Stimulated activated CD4-positive, alpha-beta T cell treated with anti-CD3 and anti-CD28 coated beads, Interleukin-1b, Interleukin-23, amount 100 ng/mL, for 48 hours (primary cell): ENCODE data around the gene ANKRD1.

Source experiments
- DNase-seq: peaks from one replicate; pipeline ENCODE4 v3.0.0-alpha.2; 2020

Gene ANKRD1

DNA sequence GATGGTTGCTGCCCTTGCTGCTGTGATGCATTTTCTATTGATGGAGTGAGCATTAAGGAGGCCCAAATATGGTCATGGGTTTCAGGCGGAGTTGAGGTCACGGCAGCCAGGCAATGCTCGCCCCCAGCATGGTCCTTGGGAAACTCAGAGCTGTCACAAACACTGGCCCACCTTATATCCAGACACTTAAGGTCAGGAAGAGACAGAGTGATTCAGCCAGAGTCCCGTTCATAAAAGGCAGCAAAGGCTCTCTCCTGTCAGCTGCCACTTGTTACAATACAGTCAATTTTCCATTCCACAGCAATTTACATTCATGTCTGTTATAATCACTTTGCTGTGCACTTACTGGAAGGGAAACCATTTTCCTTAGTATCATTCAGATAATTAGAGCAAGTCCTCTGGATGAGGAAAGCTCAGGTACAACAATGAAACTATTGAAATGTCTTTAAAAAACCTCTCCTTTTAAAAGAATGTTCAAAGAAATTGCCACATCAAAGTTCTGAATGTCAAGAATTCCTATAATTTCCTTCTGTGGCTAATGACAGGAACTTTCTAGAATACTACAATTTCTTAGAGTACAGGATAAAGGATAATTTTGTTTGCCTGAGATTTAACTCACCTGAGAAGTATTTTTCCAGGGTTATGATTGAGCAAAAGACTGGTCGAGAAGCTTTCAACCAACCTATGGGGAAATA lies 14.8 kb upstream of the ANKRD1 start:
- no peak for DNase-seq

DNA sequence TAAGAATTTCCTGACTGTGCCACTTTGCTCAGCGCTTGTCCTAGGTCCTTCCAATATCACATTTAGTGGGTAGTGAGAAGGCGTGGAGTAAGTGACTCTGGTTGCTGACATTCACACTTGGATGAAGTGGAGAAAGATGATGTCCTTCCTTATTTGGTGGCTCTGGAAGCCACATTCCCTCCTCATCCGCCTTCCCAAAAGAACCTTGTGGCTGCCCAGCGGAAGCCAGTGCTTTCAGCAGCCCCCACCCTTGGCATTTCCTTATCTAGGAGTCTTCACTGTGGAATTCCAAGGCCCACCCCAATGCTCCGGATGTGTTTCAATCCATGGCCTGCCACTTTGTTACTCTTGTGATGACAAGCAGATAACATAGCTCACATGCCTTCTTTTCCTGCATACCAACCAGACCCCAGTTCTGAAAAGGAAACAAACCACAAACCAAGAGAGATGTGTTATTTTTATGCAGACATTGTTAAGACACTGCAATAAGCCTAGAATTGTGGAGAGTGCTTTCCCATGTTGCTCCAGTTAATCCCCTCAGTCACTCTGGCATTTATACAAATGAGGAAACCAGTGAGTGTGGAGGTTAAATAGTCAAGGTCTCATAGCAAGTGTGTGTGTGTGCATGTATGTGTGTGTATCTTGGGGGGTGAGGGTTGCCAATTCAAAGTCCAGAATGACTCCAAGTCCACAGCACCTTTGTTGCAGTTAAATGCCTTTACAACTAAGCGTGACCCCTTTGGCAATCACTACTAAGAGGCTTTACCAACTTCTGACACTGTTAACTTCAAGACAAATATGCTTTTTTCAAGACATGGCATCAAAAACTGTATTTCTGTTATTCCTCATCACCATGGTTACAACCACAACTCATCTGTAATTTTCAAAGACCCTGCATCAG lies 10.3 kb upstream of the ANKRD1 start:
- no peak for DNase-seq

DNA sequence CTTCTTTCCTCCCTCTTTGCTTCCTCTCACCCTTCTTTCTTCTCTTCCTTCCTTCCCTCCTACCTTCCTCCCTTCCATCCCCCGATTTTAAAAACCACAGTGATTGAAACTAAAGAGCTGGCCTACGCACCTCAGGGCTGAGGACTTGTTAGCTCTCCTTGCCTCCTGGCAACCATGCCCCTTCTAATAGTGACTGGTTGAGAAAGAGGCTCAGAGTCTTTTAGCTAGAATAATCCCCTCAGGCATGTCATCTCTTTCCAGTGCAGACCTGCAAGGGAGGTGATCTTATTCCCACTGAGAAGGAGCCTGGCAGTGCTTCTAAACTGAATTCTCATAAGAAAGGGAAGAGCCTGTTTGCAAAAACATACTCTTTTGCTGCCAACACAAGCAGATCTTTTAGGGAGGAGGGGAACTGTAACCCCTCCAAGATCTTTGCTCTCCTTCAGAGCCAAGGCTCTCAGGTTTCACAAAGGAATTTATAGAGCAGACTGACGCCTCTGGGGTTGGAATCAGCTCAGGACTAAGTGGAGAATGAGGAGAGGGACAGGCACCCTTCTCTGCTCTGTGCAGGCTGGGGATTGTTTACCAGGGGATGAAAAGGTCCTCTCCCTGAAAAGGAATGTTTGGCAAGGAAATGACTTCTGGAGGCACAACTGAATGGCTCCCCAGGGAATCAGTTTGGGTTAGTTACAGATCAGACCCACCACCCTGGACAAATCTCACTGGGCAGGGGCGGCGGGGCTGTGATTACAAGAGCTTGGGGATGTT lies 9.4 kb upstream of the ANKRD1 start:
- no peak for DNase-seq

DNA sequence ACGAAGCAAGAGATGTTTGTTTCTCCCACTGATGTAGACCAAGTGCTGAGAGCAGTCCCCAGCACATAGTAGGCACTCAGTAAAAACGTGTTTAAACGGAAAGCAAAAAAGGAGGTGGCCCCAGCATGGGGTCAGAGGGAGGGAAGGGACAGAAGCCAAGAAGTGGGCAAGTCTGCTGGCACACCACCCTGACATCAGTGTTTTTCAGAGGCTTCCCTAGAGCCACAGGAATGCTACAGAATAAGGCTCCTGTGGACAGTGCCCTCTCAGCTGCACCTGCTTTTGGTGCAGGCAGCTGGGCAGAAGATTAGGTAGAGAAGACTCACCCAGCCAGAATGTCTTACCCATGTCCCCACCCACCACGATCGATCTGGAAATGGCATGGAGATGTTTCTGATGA lies 8.3 kb upstream of the ANKRD1 start:
- no peak for DNase-seq

DNA sequence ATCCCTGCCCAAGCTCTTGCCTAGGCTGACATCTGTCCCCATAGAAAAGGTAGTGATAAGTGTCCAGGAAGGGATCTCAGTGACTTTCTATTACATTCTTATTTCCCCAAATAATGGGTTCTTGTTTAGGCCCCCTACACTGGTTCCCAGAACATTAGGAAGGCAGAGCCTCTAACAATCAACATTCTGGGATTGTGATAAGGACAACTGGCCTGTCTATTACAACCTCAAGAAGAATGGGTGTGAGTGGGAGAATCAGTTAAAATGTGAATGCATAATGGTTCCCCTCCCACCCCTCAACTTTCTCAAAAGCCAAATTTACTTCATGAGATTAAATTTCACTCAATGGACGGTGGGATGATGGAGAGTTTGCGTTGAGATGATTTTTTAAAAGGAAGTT lies 6.4 kb upstream of the ANKRD1 start:
- DNase-seq = no peak

DNA sequence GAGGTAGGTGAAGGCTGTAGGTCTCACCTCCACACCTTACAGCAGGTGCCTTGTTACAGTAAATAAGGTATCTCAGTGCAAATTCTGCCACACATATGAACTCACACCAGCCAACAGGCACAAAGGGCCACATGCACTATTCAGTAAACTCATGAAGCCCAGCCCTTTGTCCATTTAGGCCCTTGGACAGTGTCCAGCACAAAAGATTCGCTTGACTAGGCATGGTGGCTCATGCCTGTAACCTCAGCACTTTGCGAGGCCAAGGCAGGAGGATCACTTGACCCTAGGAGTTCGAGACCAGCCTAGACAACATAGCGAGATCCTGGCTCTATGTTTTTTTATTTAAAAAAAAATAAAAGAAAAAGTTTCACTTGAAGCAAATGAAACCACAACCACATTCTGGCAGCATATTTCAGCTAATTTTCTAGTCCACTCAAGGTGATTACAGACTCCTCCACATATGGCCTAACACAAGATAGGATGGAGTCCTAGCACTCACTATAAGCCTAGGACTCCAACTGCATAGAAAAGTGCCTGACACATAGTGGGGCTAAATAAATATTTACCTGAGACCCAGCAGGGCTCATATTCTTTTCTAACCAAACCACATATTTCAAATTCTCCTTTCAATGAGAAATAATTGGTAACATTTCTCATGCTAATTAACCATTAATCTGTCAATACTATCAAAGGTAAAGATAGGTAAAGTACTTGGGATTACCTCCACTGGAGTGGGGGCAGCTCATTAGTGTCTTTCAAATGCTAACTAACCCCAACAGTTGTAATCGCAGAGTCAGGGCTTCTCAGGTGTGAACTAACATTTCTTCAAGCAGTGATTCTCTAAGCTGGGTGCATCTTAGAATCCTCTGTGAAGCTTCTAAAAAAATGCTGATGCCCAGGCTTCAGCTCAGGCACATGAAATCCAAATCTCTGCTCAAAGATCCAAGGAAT lies 4.5 kb upstream of the ANKRD1 start:
- DNase-seq = no peak

DNA sequence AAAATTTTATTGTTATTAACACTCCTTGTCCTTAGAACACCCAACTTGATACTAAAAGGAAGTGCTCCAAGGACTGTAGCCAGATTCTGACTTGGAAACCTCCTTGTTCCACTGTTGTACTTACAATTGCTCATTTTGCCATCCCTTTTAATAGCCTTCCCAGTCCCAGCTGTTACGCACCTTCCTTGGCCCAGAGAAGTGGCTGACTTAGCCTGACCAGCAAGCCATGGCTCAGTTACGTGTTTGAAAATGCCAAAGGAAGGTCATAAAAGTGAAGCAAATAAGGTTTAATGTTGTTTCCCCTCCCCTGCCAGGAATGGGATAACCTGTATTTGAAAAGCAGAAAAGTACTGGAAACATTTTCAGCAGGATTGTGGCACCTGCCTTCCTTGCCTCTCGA lies 3.7 kb upstream of the ANKRD1 start:
- DNase-seq = no peak

DNA sequence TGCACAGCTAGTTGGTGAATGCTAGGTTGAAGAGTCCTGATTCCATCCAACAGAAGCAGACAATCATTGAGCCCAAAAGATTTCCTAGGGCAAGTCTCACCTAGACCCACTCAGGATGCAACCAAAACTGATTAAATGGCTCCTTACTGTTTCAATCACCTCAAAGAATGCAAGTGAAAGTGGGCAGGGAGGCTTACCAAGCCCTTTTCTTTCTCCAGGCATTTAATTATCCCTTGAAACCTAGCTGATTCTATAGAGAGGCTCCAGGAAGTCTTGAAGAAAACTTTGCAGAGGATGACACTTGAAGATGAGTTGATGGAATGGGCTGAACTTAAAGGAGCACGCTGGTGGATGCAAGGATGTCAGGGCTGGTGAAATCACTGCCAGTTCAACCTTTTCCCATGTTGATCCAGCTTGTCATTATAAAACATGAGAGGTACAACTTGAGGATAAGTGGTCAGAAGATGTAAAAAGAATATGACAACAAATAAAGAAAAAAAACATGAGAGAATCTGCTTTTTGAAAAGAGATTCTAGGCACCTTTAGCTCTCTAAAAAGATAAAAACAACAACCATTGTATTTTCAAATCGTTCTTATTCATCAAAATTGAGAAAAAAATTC lies 2.3 kb upstream of the ANKRD1 start:
- no peak for DNase-seq

DNA sequence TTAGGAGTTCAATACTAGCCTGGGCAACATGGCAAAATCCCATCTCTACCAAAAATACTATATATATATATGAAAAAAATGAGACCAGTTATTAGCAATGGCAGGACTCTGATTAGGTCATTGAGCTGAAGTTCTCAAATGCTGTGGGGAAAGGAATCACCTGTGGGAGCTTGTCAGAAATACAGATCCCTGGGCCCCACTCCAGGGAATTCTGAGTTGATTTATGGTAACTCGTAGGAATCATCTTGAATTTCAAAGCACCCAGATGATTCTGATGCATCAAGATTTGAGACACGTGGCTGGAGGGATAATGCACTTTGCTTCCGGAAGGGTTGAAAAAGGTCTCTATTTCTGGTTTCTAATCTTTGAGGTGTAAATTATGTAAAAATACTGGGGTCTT lies 1.0 kb upstream of the ANKRD1 start:
- DNase-seq = no peak

DNA sequence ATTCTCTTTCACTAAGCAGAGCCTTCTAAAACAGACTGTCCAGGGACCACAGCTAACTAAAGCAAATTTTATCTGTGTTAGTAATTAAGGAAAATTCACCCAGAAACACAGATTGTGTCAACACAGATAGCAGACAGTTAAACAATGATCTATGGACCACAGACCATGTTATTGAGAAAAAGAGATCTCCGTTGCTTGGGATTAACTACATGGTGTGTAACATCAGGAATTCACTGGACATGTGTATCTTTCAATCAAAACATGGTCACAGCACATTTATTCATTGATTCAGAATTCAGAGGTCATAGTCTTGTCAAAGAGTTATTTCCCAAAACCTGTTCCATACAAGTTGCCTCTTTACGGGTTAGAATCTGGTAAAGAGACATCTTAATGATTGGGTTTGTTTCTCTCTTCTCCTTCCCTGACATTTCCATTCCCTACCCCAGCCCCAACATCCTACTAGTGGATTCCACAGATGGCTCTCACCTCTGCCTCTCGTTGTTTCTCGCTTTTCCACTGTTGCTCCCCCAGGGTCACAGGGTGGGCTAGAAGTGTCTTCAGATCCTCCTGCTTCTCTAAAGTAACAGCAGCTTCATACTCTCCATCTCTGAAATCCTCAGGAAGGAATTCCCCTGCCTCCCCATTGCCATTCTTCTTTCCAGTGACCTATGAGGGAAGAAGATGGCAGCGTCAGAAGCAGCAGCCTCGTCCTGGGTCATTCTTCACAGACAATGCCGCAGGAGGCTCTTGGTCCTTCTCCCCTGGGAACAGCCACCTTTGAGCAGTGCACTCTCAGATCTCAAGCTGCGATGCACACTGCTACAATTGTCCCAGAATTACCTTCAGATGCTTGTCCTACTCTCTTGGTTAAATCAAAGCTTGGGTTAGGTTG lies 958 bp downstream of the ANKRD1 start:
- no peak for DNase-seq

DNA sequence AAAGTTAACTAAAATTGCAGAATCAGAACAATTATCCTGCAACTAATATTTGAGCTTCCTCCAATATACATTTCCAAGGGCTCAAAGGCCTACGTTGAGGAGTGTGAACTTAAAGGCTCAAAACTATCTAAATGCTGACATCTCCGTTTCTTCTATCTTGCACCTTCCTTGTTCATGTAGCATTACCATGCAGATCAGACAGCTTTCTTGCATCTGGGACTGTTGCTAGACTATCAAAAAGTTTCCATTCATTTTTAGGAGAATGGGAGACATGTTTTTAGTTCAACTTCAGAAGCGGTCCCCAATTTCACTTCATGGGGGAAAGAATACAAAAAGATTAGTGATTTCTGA lies 2.9 kb downstream of the ANKRD1 start:
- DNase-seq = no peak

DNA sequence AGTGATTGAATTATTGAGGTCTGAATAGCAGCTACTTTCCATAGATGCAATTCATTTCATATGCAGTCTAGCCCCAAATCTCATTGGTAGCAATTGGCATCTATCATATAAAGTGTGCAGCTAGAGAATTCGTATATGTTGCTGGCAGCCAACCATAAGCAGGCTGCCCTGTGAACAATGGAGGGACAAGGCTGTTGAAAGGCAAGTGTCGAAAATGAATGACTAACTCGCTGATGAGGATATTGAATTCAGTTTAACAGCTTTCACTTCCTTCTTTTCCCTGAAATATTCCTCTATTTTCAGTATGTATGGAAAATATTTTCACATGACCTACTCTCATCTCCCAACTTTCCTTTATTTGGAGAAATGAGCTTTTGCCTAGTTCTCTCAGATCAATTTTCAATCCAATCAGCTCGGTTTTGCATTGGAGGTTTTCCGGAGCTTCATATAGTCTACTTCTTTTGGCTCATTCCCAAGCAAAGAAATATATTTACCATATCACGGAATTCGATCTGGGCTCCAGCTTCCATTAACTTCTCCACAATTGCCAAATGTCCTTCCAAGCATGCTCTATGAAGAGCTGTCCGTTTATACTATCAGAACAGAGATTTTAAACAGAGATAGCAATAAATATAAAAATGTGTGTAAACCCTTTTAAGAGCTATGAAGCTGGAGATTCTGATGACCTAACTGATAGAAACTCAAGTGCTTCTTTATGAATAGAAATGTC lies 3.5 kb downstream of the ANKRD1 start:
- DNase-seq = no peak

DNA sequence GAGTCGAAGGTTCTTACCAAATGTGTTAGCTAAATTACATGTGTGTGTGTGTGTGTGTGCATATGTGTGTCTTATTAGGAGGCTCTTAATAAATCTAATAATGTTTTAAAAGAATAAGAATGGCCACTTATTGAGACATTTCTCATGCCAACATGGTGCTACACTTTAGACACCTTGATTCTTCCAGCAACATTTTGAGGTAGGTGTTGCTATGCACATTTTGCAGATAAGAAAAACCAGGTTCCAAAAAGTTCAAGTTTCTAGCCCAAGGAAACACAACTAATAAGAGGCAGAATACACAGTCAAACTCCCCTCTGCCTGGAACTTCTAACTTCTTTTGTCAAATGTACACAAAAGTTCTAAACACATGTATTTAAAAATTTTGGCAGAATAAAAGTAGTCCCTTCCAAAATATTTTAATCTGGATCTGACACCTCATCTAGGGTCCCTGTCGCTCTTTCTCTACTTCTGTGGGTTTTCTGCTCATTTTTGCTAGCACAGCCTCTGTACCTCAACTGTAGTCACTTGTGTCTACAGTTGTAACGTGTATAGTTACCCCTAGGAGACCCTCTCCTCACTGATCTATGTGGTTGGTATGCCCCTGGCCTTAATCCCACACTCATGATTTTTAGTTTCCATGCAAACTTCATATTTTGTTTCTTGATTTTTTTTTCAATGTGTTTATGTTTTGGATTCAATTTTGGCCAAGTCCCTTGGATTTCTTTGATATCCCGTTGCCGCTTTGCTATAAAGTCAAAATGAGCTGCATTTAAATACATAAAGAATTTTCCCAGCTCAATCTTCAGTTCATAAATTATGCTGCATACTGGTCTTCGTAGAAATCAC lies 4.3 kb downstream of the ANKRD1 start:
- no peak for DNase-seq

DNA sequence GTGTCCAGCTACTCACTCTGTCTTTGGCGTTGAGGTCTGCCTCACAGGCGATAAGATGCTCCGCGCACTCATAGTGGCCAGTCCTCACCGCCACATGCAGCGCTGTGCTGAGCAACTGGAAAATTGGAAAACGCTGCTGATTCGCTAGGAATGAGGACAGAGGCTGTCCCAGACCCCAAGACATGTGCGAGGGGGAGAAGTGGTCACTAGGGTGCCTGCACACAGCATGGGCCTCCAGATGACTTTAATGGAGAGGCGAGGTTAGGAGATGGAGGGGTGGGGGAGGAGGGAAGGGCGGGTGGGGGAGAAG lies 5.2 kb downstream of the ANKRD1 start:
- no peak for DNase-seq

DNA sequence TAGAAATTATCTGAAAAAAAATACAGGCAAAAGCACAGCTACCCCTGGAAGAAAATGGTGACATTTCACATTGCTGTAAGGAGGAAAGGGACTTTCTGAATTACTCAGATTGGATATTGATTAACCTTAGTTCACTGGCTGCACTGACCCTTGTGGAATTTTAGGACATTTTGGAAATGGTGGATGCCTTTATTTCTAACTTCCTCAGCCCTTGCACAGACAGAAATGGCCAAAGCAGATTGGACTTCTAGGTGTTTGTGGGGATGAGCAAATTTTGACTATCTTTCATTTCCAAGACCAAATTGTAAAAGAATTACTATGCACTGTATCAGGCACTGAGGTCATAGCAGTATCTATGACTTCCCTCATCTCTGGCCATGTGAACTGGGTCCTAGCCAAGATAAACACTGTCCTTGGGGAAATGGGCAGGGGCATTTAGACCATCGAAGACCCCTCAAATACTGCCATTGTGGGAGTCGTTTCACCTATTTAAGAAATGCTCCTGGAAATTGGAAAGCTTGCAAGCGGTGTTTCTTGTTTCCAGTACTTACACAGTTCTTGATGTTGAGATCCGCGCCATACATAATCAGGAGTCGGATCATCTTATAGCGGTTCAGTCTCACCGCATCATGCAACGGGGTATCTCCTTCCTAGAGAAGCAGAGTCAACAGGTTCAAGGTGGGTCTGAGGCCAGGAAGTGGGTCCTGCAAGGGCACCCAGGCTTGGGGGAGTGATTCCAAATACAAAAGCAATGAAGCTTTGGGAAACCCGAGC lies 5.7 kb downstream of the ANKRD1 start:
- no peak for DNase-seq

DNA sequence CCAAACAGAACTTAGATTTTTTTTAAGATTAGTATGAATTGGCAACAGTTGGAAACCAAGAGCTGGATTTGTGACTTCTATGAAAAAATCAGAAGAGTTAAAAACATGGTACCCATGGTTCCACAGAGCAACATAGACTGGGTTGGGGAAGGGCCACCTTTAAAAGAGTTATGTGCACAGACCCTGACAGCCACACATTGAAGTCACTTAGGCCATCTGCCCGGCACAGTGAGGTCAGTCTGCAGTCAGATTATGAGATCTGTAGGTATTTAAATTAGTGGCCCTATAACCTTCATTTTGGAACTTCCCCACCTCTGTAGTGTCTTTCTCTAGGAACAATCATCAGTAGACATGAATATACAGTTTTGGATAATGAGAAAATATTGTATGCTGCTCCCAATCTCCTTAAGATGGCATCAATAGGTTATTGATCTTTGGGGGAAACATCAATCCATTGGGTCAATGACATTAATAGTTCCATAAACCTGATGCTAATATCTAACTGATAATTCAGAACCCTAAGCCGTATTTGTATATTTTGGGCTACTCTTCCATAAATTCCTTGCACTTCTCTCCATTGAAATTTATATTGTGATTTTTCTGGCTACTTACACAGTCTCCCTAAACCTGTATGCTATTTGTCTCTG lies 7.0 kb downstream of the ANKRD1 start:
- no peak for DNase-seq

DNA sequence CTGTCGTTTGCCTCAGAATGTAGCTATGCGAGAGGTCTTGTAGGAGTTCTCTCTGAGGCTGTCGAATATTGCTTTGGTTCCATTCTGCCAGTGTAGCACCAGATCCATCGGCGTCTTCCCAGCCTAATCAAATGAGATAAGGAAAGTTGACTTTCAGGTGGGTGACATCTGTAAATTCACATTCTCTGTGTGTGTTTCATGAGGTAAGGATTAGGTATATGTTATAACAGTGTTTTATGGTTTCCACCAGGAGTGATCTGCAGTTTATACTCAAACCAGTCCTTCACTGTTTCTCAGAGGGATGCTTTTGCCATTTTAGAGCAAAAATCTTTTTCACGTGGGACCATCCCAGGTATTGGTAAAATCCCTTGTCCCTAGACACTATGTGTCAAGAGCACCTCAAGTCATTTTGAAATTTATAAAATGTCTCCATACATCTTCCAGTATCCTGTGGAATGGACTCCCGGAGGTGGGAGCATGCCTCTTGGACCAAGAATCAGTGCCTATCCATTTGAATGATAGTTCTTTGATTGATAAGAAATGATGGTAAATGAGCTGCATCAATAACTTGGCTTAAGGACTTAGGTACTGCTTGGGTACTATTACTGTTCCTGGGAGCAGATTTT lies 7.9 kb downstream of the ANKRD1 start:
- no peak for DNase-seq

DNA sequence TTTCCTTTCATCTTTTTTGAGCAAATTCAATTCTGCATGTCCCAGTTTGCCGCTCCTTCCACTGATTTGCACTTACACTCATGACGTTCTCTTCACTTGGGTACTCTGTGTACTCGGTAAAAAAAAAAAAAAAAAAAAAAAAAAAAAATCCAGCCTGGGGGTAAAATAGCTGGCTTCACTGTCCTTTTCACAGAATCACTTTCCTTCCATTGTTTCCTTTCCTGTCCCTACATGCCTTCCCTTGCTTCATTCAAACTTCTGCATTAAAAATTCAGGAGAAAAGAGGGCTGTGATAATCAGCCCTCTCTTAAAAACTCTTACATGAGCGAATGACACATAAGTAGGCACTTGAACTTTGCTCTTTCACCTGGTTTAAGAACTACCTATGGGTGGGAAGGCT lies 8.7 kb downstream of the ANKRD1 start:
- DNase-seq = no peak
